GM12878 (cell line): ENCODE data around the gene CLDN15. TPM values are rescaled to one million over a fixed set of nuclear protein-coding genes. Genes with fewer than 3 reads are reported as not detected.

Experiments
- ATAC-seq: fragments of 200-7000 bp; cut with Tn5 transposase; 3 replicates; pipeline ENCODE4 v1.9.1; 2020; ENCODE audit warnings: mild to moderate bottlenecking, moderate library complexity
- BruUV-seq: library from RNA; stranded (reverse); fragments of 400-500 nt; replicated peaks from 2 replicates; lab custom pipeline; 2021; lab: Mats Ljungman, UMichigan
- CTCF ChIA-PET: fragments of 300-600 bp; sonication (Branson Sonifier 250); formaldehyde crosslinking; extraction: SDS; loops from one replicate; lab custom pipeline; 2021; ENCODE audit warnings: inconsistent platforms; lab: Yijun Ruan, JAX
- POLR2A ChIA-PET: fragments of 350-600 bp; formaldehyde crosslinking; extraction: SDS; loops from one replicate; lab custom pipeline; 2021; ENCODE audit warnings: inconsistent platforms; lab: Charles Lee
- RAD21 ChIA-PET: fragments of 300-600 bp; sonication (Branson Sonifier 250); formaldehyde crosslinking; loops from one replicate; lab custom pipeline; 2023; ENCODE audit warnings: antibody characterized with exemption; ENCODE audit not compliant: unreplicated experiment; lab: Charles Lee
- SMC1A ChIA-PET: fragments of 300-600 bp; sonication (Branson Sonifier 250); formaldehyde crosslinking; loops from one replicate; lab custom pipeline; 2023; ENCODE audit not compliant: unreplicated experiment, uncharacterized antibody; lab: Charles Lee
- DNase-seq: peaks from one replicate; pipeline ENCODE4 v3.0.0-alpha.2; 2011; ENCODE audit warnings: low read depth, low spot score
- FAIRE-seq: peaks from 3 replicates; lab custom pipeline; 2011; peaks lifted over from hg19 to GRCh38; lab: Jason Lieb, UNC
- H2AFZ ChIP-seq: 2 replicates; pipeline ENCODE4 v1.6.0; 2011; ENCODE audit warnings: low read depth, low read length, control low read depth; ENCODE audit not compliant: control insufficient read depth
- H3K27ac ChIP-seq: 2 replicates; pipeline ENCODE4 v1.5.1; 2011; ENCODE audit warnings: control low read depth; ENCODE audit not compliant: control insufficient read depth, insufficient read depth
- H3K27me3 ChIP-seq, 2 experiments: replicated peaks in 1 of 2; 2 replicates each; pipeline versions ENCODE4 v1.6.0 to v1.6.1; 2011; ENCODE audit warnings: low read length in 1 of 2; ENCODE audit not compliant: control insufficient read depth in 2 of 2, insufficient read depth in 2 of 2
- H3K36me3 ChIP-seq, 2 experiments: 2 replicates each; pipeline ENCODE4 v1.5.1; 2011; ENCODE audit warnings: low read length in 1 of 2; ENCODE audit not compliant: control insufficient read depth in 2 of 2, insufficient read depth in 2 of 2
- H3K4me1 ChIP-seq: 2 replicates; pipeline ENCODE4 v1.6.1; 2011; ENCODE audit warnings: mild to moderate bottlenecking, low read length, moderate library complexity, mixed read lengths; ENCODE audit not compliant: control insufficient read depth, insufficient read depth
- H3K4me2 ChIP-seq: 2 replicates; pipeline ENCODE4 v1.6.0; 2011; ENCODE audit warnings: control low read depth; ENCODE audit not compliant: control insufficient read depth, insufficient read depth
- H3K4me3 ChIP-seq: fragments of 200-600 bp; sonication (generic); 2 replicates; pipeline ENCODE4 v1.5.1; 2016
- H3K79me2 ChIP-seq: 2 replicates; pipeline ENCODE4 v1.6.0; 2011; ENCODE audit warnings: low read length; ENCODE audit not compliant: control insufficient read depth, insufficient read depth
- H3K9ac ChIP-seq: 2 replicates; pipeline ENCODE4 v1.8.0; 2011; ENCODE audit warnings: low read length, control low read depth, mixed read lengths; ENCODE audit not compliant: control insufficient read depth, insufficient read depth
- H3K9me3 ChIP-seq: replicated peaks from 3 replicates; pipeline ENCODE4 v1.5.1; 2011; ENCODE audit warnings: mild to moderate bottlenecking, low read length; ENCODE audit not compliant: control insufficient read depth, insufficient read depth
- H4K20me1 ChIP-seq: 2 replicates; pipeline ENCODE4 v1.6.0; 2011; ENCODE audit not compliant: control insufficient read depth, insufficient read depth
- ASH2L ChIP-seq: fragments of 300-600, 200-600 bp; sonication (generic); IDR thresholded peaks from 2 replicates; pipeline ENCODE4 v1.6.1; 2017; ENCODE audit warnings: low read depth, mild to moderate bottlenecking, borderline replicate concordance
- CHD1 ChIP-seq: IDR thresholded peaks from 2 replicates; pipeline ENCODE4 v1.6.1; 2012; ENCODE audit warnings: low read depth, low read length, improper control_type of control experiment
- FOS ChIP-seq: IDR thresholded peaks from 3 replicates; pipeline ENCODE4 v1.6.1; 2011; ENCODE audit warnings: borderline replicate concordance; ENCODE audit not compliant: insufficient read length; ENCODE audit errors: extremely low read depth
- FOXM1 ChIP-seq: IDR thresholded peaks from 2 replicates; pipeline ENCODE4 v1.6.1; 2012; ENCODE audit warnings: low read depth, mild to moderate bottlenecking, inconsistent platforms, low read length, moderate library complexity
- HCFC1 ChIP-seq: fragments of 150-350 bp; IDR thresholded peaks from 2 replicates; pipeline ENCODE4 v1.6.1; 2014; ENCODE audit warnings: low read length
- HDAC2 ChIP-seq: fragments of 200-600 bp; sonication (generic); IDR thresholded peaks from 2 replicates; pipeline ENCODE4 v1.6.1; 2017
- LARP7 ChIP-seq: fragments of 450-650 bp; IDR thresholded peaks from 2 replicates; pipeline ENCODE4 v1.6.1; 2017; ENCODE audit warnings: mild to moderate bottlenecking
- MEF2B ChIP-seq: fragments of 450-650 bp; IDR thresholded peaks from 2 replicates; pipeline ENCODE4 v1.6.1; 2018; ENCODE audit warnings: mild to moderate bottlenecking, moderate library complexity; ENCODE audit not compliant: partially characterized antibody, poor library complexity, severe bottlenecking
- PAX5 ChIP-seq: IDR thresholded peaks from 2 replicates; pipeline ENCODE4 v1.6.1; 2011; ENCODE audit warnings: low read depth, low read length, borderline replicate concordance
- POLR2A ChIP-seq: IDR thresholded peaks from 2 replicates; pipeline ENCODE4 v1.6.1; 2011; ENCODE audit warnings: low read depth, mild to moderate bottlenecking, low read length
- RELA ChIP-seq: fragments of 450-650 bp; IDR thresholded peaks from 2 replicates; pipeline ENCODE4 v1.8.0; 2014; ENCODE audit warnings: borderline replicate concordance; ENCODE audit not compliant: partially characterized antibody
- SMC3 ChIP-seq: IDR thresholded peaks from 2 replicates; pipeline ENCODE4 v1.6.1; 2011; ENCODE audit warnings: low read length, improper control_type of control experiment, borderline replicate concordance
- SREBF2 ChIP-seq: IDR thresholded peaks from 2 replicates; pipeline ENCODE4 v1.6.1; 2012; ENCODE audit warnings: mild to moderate bottlenecking, low read length
- STAT1 ChIP-seq: fragments of 450-650 bp; conservative IDR thresholded peaks from 2 replicates; pipeline ENCODE4 v1.6.1; 2014; ENCODE audit warnings: antibody characterized with exemption, mild to moderate bottlenecking
- SUPT20H ChIP-seq: IDR thresholded peaks from 2 replicates; pipeline ENCODE4 v1.6.1; 2011; ENCODE audit warnings: low read depth, mild to moderate bottlenecking, low read length, moderate library complexity, borderline replicate concordance; ENCODE audit not compliant: control insufficient read depth
- ZZZ3 ChIP-seq: IDR thresholded peaks from 2 replicates; pipeline ENCODE4 v1.6.1; 2011; ENCODE audit warnings: low read depth; ENCODE audit not compliant: control insufficient read depth, insufficient read length
- WGBS: methylation state at CpG from one replicate; pipeline ENCODE4 v1.1.6; 2016; ENCODE audit warnings: low lambda C conversion rate; ENCODE audit not compliant: insufficient replicate concordance, insufficient coverage; ENCODE audit errors: missing lambda C conversion rate; 5-methylcytosine and 5-hydroxymethylcytosine counted together
- in situ Hi-C: fragments of 300-500 bp; cut with MboI; formaldehyde crosslinking; loops from 9 replicates; pipeline ENCODE4 v1.14.3; 2018; ENCODE audit warnings: mixed read lengths
- intact Hi-C: fragments of 100-400 bp; cut with micrococcal nuclease; formaldehyde crosslinking; loops from one replicate; pipeline ENCODE4 v1.14.2; 2022; ENCODE audit not compliant: unreplicated experiment
- polyA plus RNA-seq, 11 experiments: library from polyadenylated mRNA; depleted of rRNA in 4 of 11; unstranded in 6 of 11; stranded (reverse) in 5 of 11; fragments of >200 nt; fragmentation: Nextera tagmentation in 4 of 11; fragmentation: Illumina TruSeq in 1 of 11; extraction: Ambion mirVana in 4 of 11; extraction: Trizol in 1 of 11; gene quantifications; 1 replicate in 1 of 11; 2 replicates in 10 of 11; pipeline versions ENCODE4 v1.2.1 to v1.2.3, GENCODE V29; 2011 to 2016; ENCODE audit warnings: inconsistent platforms in 2 of 11, missing spikeins in 2 of 11, low read depth in 1 of 11
- total RNA-seq, 4 experiments: library from RNA; depleted of rRNA in 3 of 4; stranded (reverse); fragments of >200 nt in 3 of 4; fragmentation: Illumina TruSeq in 1 of 4; extraction: Trizol in 1 of 4; gene quantifications; 2 replicates each; pipeline versions ENCODE4 v1.2.1 to v1.2.3, GENCODE V29; 2013 to 2021
- TF ChIP-seq, protein P1 (sequence below): fragments of 450-650 bp; formaldehyde crosslinking; IDR thresholded peaks from 2 replicates; pipeline ENCODE4 v1.4.0; 2020; ENCODE audit warnings: mild to moderate bottlenecking, moderate library complexity
- TF ChIP-seq, protein P2 (sequence below): fragments of 450-650 bp; IDR thresholded peaks from 2 replicates; pipeline ENCODE4 v1.6.1; 2017; ENCODE audit warnings: mild to moderate bottlenecking, moderate library complexity

Gene CLDN15
- total and polyA plus RNA-seq, 10 of the 15 experiments (the other 5 are each of a cell fraction or from before 2014, with no cell fraction given) = 0.47 to 15.0 (median 6.6) TPM

DNA sequence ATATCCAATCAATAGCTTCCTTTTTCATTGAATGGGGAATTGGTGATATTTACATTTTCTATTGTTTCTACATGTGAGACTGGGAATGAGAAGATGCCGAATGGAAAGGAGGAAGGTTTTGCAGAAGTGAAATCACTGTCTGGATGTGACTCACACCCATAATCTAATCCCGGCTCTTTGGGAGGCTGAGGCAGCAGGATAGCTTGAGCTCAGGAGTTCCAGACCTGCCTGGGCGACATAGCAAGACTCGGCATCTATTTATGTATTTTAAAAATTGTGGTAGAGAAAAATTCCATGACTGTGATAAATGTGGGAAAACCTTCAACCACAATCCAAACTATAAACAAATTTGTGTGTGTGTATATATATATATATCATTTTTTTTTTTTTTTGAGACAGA, 18.2 kb upstream of the CLDN15 start:
- no peaks in the 10 kb centered on the region for H3K9me3 ChIP-seq
- ChIA-PET SMC1A (interaction anchor here (0.8 kb wide), 2 partner anchors 12 to 38 kb away, joined by 3 read pairs; partner anchors contain the start of gene ZNHIT1), CTCF (interaction anchor here (1.3 to 2.6 kb wide), 5 partner anchors 10 to 112 kb away, joined by 3 to 13 read pairs (median 11); partner anchors contain the start of gene ZNHIT1), RAD21 (interaction anchor here (0.9 kb wide), 1 partner anchor 111 kb away, joined by 4 read pairs; no protein-coding TSS in a partner anchor), POLR2A (no interaction called here)
- no peak overlapping the region for H2AFZ ChIP-seq
- intact Hi-C loops (no loop called here), in situ Hi-C loops (no loop called here)
- no peak overlapping the region for H3K4me2 ChIP-seq
- ATAC-seq (no peak), DNase-seq (no peak), FAIRE-seq (no peak)
- no peak overlapping the region for H3K27ac ChIP-seq
- no peaks in the 10 kb centered on the region for H4K20me1 ChIP-seq
- no peaks in the 10 kb centered on the region for H3K36me3 ChIP-seq
- no peak overlapping the region for H3K4me3 ChIP-seq
- H3K79me2 ChIP-seq = peaks cover 13% of the 10 kb centered on the region
- no TSS peak for BruUV-seq
- 40% methylated on average over 4 of the region's 4 CpGs for WGBS
- no peak overlapping the region for H3K9ac ChIP-seq
- no peaks in the 10 kb centered on the region; a peak in 1 of 4 replicates for H3K27me3 ChIP-seq
- H3K4me1 ChIP-seq = peaks cover 3% of the 10 kb centered on the region
- no peak for TF ChIP-seq ZZZ3
- TF ChIP-seq ASH2L = no peak
- no peak for TF ChIP-seq STAT1
- no peak for TF ChIP-seq LARP7
- TF ChIP-seq SUPT20H = no peak
- TF ChIP-seq PAX5 = no peak
- TF ChIP-seq, protein P1, sequence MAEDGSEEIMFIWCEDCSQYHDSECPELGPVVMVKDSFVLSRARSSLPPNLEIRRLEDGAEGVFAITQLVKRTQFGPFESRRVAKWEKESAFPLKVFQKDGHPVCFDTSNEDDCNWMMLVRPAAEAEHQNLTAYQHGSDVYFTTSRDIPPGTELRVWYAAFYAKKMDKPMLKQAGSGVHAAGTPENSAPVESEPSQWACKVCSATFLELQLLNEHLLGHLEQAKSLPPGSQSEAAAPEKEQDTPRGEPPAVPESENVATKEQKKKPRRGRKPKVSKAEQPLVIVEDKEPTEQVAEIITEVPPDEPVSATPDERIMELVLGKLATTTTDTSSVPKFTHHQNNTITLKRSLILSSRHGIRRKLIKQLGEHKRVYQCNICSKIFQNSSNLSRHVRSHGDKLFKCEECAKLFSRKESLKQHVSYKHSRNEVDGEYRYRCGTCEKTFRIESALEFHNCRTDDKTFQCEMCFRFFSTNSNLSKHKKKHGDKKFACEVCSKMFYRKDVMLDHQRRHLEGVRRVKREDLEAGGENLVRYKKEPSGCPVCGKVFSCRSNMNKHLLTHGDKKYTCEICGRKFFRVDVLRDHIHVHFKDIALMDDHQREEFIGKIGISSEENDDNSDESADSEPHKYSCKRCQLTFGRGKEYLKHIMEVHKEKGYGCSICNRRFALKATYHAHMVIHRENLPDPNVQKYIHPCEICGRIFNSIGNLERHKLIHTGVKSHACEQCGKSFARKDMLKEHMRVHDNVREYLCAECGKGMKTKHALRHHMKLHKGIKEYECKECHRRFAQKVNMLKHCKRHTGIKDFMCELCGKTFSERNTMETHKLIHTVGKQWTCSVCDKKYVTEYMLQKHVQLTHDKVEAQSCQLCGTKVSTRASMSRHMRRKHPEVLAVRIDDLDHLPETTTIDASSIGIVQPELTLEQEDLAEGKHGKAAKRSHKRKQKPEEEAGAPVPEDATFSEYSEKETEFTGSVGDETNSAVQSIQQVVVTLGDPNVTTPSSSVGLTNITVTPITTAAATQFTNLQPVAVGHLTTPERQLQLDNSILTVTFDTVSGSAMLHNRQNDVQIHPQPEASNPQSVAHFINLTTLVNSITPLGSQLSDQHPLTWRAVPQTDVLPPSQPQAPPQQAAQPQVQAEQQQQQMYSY (CRISPR knock-in tag) = no peak
- no peak for TF ChIP-seq CHD1
- TF ChIP-seq MEF2B = no peak
- TF ChIP-seq HDAC2 = no peak
- TF ChIP-seq SMC3 = no peak
- no peak for TF ChIP-seq SREBF2
- no peak for TF ChIP-seq RELA
- TF ChIP-seq FOXM1 = no peak
- TF ChIP-seq POLR2A = no peak
- no peak for TF ChIP-seq HCFC1
- TF ChIP-seq, protein P2, sequence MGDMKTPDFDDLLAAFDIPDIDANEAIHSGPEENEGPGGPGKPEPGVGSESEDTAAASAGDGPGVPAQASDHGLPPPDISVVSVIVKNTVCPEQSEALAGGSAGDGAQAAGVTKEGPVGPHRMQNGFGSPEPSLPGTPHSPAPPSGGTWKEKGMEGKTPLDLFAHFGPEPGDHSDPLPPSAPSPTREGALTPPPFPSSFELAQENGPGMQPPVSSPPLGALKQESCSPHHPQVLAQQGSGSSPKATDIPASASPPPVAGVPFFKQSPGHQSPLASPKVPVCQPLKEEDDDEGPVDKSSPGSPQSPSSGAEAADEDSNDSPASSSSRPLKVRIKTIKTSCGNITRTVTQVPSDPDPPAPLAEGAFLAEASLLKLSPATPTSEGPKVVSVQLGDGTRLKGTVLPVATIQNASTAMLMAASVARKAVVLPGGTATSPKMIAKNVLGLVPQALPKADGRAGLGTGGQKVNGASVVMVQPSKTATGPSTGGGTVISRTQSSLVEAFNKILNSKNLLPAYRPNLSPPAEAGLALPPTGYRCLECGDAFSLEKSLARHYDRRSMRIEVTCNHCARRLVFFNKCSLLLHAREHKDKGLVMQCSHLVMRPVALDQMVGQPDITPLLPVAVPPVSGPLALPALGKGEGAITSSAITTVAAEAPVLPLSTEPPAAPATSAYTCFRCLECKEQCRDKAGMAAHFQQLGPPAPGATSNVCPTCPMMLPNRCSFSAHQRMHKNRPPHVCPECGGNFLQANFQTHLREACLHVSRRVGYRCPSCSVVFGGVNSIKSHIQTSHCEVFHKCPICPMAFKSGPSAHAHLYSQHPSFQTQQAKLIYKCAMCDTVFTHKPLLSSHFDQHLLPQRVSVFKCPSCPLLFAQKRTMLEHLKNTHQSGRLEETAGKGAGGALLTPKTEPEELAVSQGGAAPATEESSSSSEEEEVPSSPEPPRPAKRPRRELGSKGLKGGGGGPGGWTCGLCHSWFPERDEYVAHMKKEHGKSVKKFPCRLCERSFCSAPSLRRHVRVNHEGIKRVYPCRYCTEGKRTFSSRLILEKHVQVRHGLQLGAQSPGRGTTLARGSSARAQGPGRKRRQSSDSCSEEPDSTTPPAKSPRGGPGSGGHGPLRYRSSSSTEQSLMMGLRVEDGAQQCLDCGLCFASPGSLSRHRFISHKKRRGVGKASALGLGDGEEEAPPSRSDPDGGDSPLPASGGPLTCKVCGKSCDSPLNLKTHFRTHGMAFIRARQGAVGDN = no peak
- TF ChIP-seq FOS = no peak
